IMR-90 (cell line): Measurements from ENCODE around the gene CNP. TPM values are rescaled to one million over a fixed set of nuclear protein-coding genes. Genes with fewer than 3 reads are reported as not detected.

Experiments used
- ATAC-seq: fragments of 200-7000 bp; cut with Tn5 transposase; 2 replicates; pipeline ENCODE4 v1.9.1; 2020; ENCODE audit warnings: low read depth, mild to moderate bottlenecking, moderate library complexity
- BruUV-seq: library from RNA; stranded (reverse); fragments of 400-500 nt; replicated peaks from 2 replicates; lab custom pipeline; 2021; lab: Mats Ljungman, UMichigan
- CTCF ChIA-PET: fragments of 300-600 bp; formaldehyde crosslinking; extraction: SDS; loops from one replicate; lab custom pipeline; 2021; ENCODE audit warnings: antibody characterized with exemption; lab: Yijun Ruan, JAX
- POLR2A ChIA-PET: fragments of 300-600 bp; sonication (Branson Sonifier 250); formaldehyde crosslinking; loops from one replicate; lab custom pipeline; 2022; ENCODE audit warnings: antibody characterized with exemption; ENCODE audit not compliant: unreplicated experiment; lab: Charles Lee
- DNase-seq: peaks from one replicate; pipeline ENCODE4 v3.0.0; 2013
- H2AFZ ChIP-seq: replicated peaks from 2 replicates; pipeline ENCODE3; 2013; ENCODE audit warnings: low read length, mild to moderate bottlenecking; ENCODE audit not compliant: poor library complexity
- H2AK5ac ChIP-seq: 2 replicates; pipeline ENCODE4 v1.6.1; 2013; ENCODE audit warnings: low read depth, low read length, inconsistent platforms
- H2AK9ac ChIP-seq: replicated peaks from 2 replicates; pipeline ENCODE3; 2013; ENCODE audit warnings: mild to moderate bottlenecking, low read depth, low read length, moderate library complexity; ENCODE audit not compliant: poor library complexity
- H2BK120ac ChIP-seq: 2 replicates; pipeline ENCODE4 v1.6.1; 2013; ENCODE audit warnings: low read depth, low read length, inconsistent platforms
- H2BK15ac ChIP-seq: 3 replicates; pipeline ENCODE4 v1.6.1; 2013; ENCODE audit warnings: low read depth, low read length, inconsistent platforms
- H2BK20ac ChIP-seq: 2 replicates; pipeline ENCODE4 v1.6.1; 2013; ENCODE audit warnings: low read depth, mild to moderate bottlenecking, inconsistent platforms, low read length, moderate library complexity
- H2BK5ac ChIP-seq: 2 replicates; pipeline ENCODE4 v1.6.1; 2013; ENCODE audit warnings: mild to moderate bottlenecking, low read depth, low read length, inconsistent platforms; ENCODE audit not compliant: poor library complexity, severe bottlenecking
- H3K14ac ChIP-seq: replicated peaks from 2 replicates; pipeline ENCODE4 v1.6.1; 2013; ENCODE audit warnings: low read depth, low read length, inconsistent platforms
- H3K18ac ChIP-seq: 2 replicates; pipeline ENCODE4 v1.6.1; 2013; ENCODE audit warnings: low read depth, low read length, control low read depth
- H3K23ac ChIP-seq: 2 replicates; pipeline ENCODE4 v1.6.1; 2013; ENCODE audit warnings: low read depth, low read length, inconsistent platforms
- H3K27ac ChIP-seq: 2 replicates; pipeline ENCODE4 v1.5.1; 2013; ENCODE audit warnings: mild to moderate bottlenecking, control low read depth, low read length; ENCODE audit not compliant: insufficient read depth
- H3K27me3 ChIP-seq: 2 replicates; pipeline ENCODE4 v1.6.1; 2013; ENCODE audit warnings: low read length; ENCODE audit not compliant: control insufficient read depth, insufficient read depth
- H3K36me3 ChIP-seq: 2 replicates; pipeline ENCODE4 v1.6.1; 2013; ENCODE audit warnings: low read length, mixed read lengths; ENCODE audit not compliant: control insufficient read depth, insufficient read depth
- H3K4ac ChIP-seq: 2 replicates; pipeline ENCODE4 v1.6.1; 2013; ENCODE audit warnings: low read depth, low read length, inconsistent platforms
- H3K4me1 ChIP-seq: 2 replicates; pipeline ENCODE4 v1.6.1; 2013; ENCODE audit warnings: low read length, mixed read lengths; ENCODE audit not compliant: control insufficient read depth, insufficient read depth
- H3K4me2 ChIP-seq: 2 replicates; pipeline ENCODE4 v1.6.1; 2013; ENCODE audit warnings: low read depth, mild to moderate bottlenecking, control low read depth, low read length, moderate library complexity
- H3K4me3 ChIP-seq: 2 replicates; pipeline ENCODE4 v1.5.1; 2013; ENCODE audit warnings: low read depth, mild to moderate bottlenecking, control low read depth, low read length, moderate library complexity; ENCODE audit not compliant: insufficient read depth
- H3K56ac ChIP-seq: 2 replicates; pipeline ENCODE4 v1.6.1; 2013; ENCODE audit warnings: low read length, inconsistent platforms; ENCODE audit not compliant: insufficient read depth; ENCODE audit errors: extremely low read depth
- H3K79me1 ChIP-seq, 2 experiments: 2 replicates each; pipeline ENCODE4 v1.6.1; 2013; ENCODE audit warnings: low read length in 2 of 2, inconsistent platforms in 1 of 2, low read depth in 1 of 2
- H3K9ac ChIP-seq: 2 replicates; pipeline ENCODE4 v1.6.1; 2013; ENCODE audit warnings: low read depth, low read length, control low read depth
- H3K9me1 ChIP-seq: 2 replicates; pipeline ENCODE4 v1.6.1; 2013; ENCODE audit warnings: low read length, inconsistent platforms; ENCODE audit not compliant: insufficient read depth
- H3K9me3 ChIP-seq: 2 replicates; pipeline ENCODE4 v1.6.1; 2013; ENCODE audit warnings: low read length; ENCODE audit not compliant: control insufficient read depth, insufficient read depth
- H4K20me1 ChIP-seq: 2 replicates; pipeline ENCODE4 v1.6.1; 2013; ENCODE audit warnings: low read length, inconsistent platforms; ENCODE audit not compliant: insufficient read depth
- H4K5ac ChIP-seq: 2 replicates; pipeline ENCODE4 v1.6.1; 2013; ENCODE audit warnings: mild to moderate bottlenecking, low read depth, low read length, control low read depth
- H4K8ac ChIP-seq, 2 experiments: 2 replicates each; pipeline ENCODE4 v1.6.1; 2013; ENCODE audit warnings: low read depth in 2 of 2, low read length in 2 of 2, control low read depth in 1 of 2, inconsistent platforms in 1 of 2
- H4K91ac ChIP-seq: 2 replicates; pipeline ENCODE4 v1.6.1; 2013; ENCODE audit warnings: low read depth, low read length, inconsistent platforms; ENCODE audit not compliant: insufficient read depth
- BHLHE40 ChIP-seq: fragments of 150-350 bp; IDR thresholded peaks from 2 replicates; pipeline ENCODE4 v1.6.1; 2016; ENCODE audit warnings: mild to moderate bottlenecking, low read depth, low read length
- CEBPB ChIP-seq: IDR thresholded peaks from 2 replicates; pipeline ENCODE4 v1.6.1; 2012; ENCODE audit warnings: low read depth, low read length, improper control_type of control experiment
- CHD1 ChIP-seq: IDR thresholded peaks from 2 replicates; pipeline ENCODE4 v1.6.1; 2012; ENCODE audit warnings: low read depth, low read length, improper control_type of control experiment
- CTCF ChIP-seq: conservative IDR thresholded peaks from 2 replicates; pipeline ENCODE4 v1.5.1; 2012; ENCODE audit warnings: mild to moderate bottlenecking, low read depth, low read length, improper control_type of control experiment
- FOS ChIP-seq: fragments of 150-350 bp; IDR thresholded peaks from 2 replicates; pipeline ENCODE4 v1.6.1; 2016; ENCODE audit warnings: low read depth, low read length
- MAFK ChIP-seq: IDR thresholded peaks from 2 replicates; pipeline ENCODE4 v1.6.1; 2012; ENCODE audit warnings: low read depth, low read length, improper control_type of control experiment
- MAZ ChIP-seq: IDR thresholded peaks from 2 replicates; pipeline ENCODE4 v1.6.1; 2012; ENCODE audit warnings: low read depth, mild to moderate bottlenecking, low read length, improper control_type of control experiment, moderate library complexity, borderline replicate concordance
- MXI1 ChIP-seq: IDR thresholded peaks from 2 replicates; pipeline ENCODE4 v1.6.1; 2012; ENCODE audit warnings: low read depth, mild to moderate bottlenecking, low read length, moderate library complexity, borderline replicate concordance
- NFE2L2 ChIP-seq: fragments of 150-350 bp; IDR thresholded peaks from 2 replicates; pipeline ENCODE4 v1.6.1; 2016; ENCODE audit warnings: low read depth, mild to moderate bottlenecking, low read length
- POLR2A ChIP-seq: IDR thresholded peaks from 2 replicates; pipeline ENCODE4 v1.6.1; 2012; ENCODE audit warnings: mild to moderate bottlenecking, low read depth, low read length
- RAD21 ChIP-seq: IDR thresholded peaks from 2 replicates; pipeline ENCODE4 v1.6.1; 2012; ENCODE audit warnings: low read length, improper control_type of control experiment
- RCOR1 ChIP-seq: IDR thresholded peaks from 2 replicates; pipeline ENCODE4 v1.6.1; 2012; ENCODE audit warnings: mild to moderate bottlenecking, low read length, improper control_type of control experiment; ENCODE audit not compliant: insufficient replicate concordance
- RFX5 ChIP-seq: IDR thresholded peaks from 2 replicates; pipeline ENCODE4 v1.8.0; 2012; ENCODE audit warnings: low read depth, mild to moderate bottlenecking, low read length, moderate library complexity
- SMC3 ChIP-seq: fragments of 150-350 bp; IDR thresholded peaks from 2 replicates; pipeline ENCODE4 v1.6.1; 2016; ENCODE audit warnings: low read depth, mild to moderate bottlenecking, antibody characterized with exemption, low read length, moderate library complexity
- USF2 ChIP-seq: fragments of 150-350 bp; IDR thresholded peaks from 2 replicates; pipeline ENCODE4 v1.6.1; 2017; ENCODE audit warnings: mild to moderate bottlenecking, antibody characterized with exemption, low read length, low read depth
- WGBS, 2 experiments: methylation state at CpG; one replicate each; pipeline versions ENCODE4 v1.1.5 to v1.1.7; 2013; ENCODE audit warnings: missing lambda C conversion rate in 2 of 2; ENCODE audit not compliant: insufficient read length in 1 of 2; ENCODE audit errors: extremely low coverage in 2 of 2; 5-methylcytosine and 5-hydroxymethylcytosine counted together
- dilution Hi-C: fragments of 300-500 bp; cut with HindIII; formaldehyde crosslinking; loops from one replicate; pipeline ENCODE4 v1.14.3; 2018; ENCODE audit warnings: low sequenced_read_pairs; ENCODE audit not compliant: unreplicated experiment
- in situ Hi-C: fragments of 300-500 bp; cut with MboI; formaldehyde crosslinking; loops from 3 replicates; pipeline ENCODE4 v1.14.3; 2019; ENCODE audit warnings: low sequenced_read_pairs, inconsistent platforms, mixed read lengths
- intact Hi-C: fragments of 100-400 bp; cut with micrococcal nuclease; formaldehyde crosslinking; loops from 2 replicates; pipeline ENCODE4 v1.10.0; 2022
- polyA plus RNA-seq, 3 experiments: library from polyadenylated mRNA; depleted of rRNA; stranded (reverse); fragments of >200 nt; gene quantifications; 2 replicates each; pipeline ENCODE4 v1.2.3, GENCODE V29; 2012; ENCODE audit warnings: low replicate concordance in 1 of 3
- total RNA-seq: library from RNA; depleted of rRNA; stranded (reverse); fragments of >200 nt; gene quantifications from 2 replicates; pipeline ENCODE4 v1.2.3, GENCODE V29; 2012

CNP gene
- total and polyA plus RNA-seq, 2 of the 4 experiments (the other 2 are of a cell fraction) = 45.5 to 46.4 TPM

- H4K5ac ChIP-seq = peak within 1 kb of the TSS; percentile 79
- no peak for TF ChIP-seq MXI1
- no peak for TF ChIP-seq USF2
- peak; percentile 60 for TF ChIP-seq POLR2A
- TF ChIP-seq MAFK = 0 out of 2 replicates have a peak, but pooled peaks have one; percentile 33
- TF ChIP-seq NFE2L2 = no peak
- TF ChIP-seq MAZ = peak; percentile 90
- peak; percentile 88 for TF ChIP-seq CTCF
- no peak for TF ChIP-seq BHLHE40
- no peak for TF ChIP-seq FOS
- no peak for TF ChIP-seq RAD21
- TF ChIP-seq SMC3 = no peak
- TF ChIP-seq RFX5 = no peak
- TF ChIP-seq RCOR1 = no peak
- no peak for TF ChIP-seq CHD1
- no peak for TF ChIP-seq CEBPB
These were observed 53.2 kb downstream of the CNP start, which contains the start of gene NKIRAS2 for GRCh38 chr17:42019509-42020404. TSS of gene NKIRAS2 (plus strand) at chr17:42020090. CDS start at chr17:42021578, 1,488 bp downstream.

More at GRCh38 chr17:42019509-42020404, 53.2 kb downstream of the CNP start, which contains the start of gene NKIRAS2:
- H3K79me1 ChIP-seq = peaks cover 12 to 50% of the 10 kb centered on the region in 2 experiments
- H3K4me3 ChIP-seq = peak within 1 kb of the TSS; percentile 87
- peak within 1 kb of the TSS; percentile 65 for H3K4ac ChIP-seq
- H3K9me1 ChIP-seq = peaks cover 8% of the 10 kb centered on the region
- ChIA-PET POLR2A (interaction anchor here (0.5 to 1.8 kb wide), 3 partner anchors 53 to 840 kb away, joined by 3 to 8 read pairs (median 3); partner anchors contain the start of gene CNP), CTCF (interaction anchor here (0.5 to 1.0 kb wide), 8 partner anchors 9 to 323 kb away, joined by 3 to 5 read pairs (median 3); no protein-coding TSS in a partner anchor)
- peak within 1 kb of the TSS; percentile 87 for H2AFZ ChIP-seq
- H3K56ac ChIP-seq = peak within 1 kb of the TSS; percentile 87
- in situ Hi-C loops = no loop called here
- H4K8ac ChIP-seq = peak within 1 kb of the TSS; percentile 88 to 90
- H3K27ac ChIP-seq = peak within 1 kb of the TSS; percentile 72
- intact Hi-C loops = no loop called here
- WGBS, 2 experiments = 8% methylated on average over 15 of the region's 49 CpGs; no CpG with 5 or more reads in 1 of the 2 experiments
- H2BK5ac ChIP-seq = peak within 1 kb of the TSS; percentile 49
- H3K4me2 ChIP-seq = peak within 1 kb of the TSS; percentile 80
- H3K23ac ChIP-seq = peak within 1 kb of the TSS; percentile 67; the same call in 1 of the 2 replicates
- peaks cover 3% of the 10 kb centered on the region; the same call in 1 of the 2 replicates for H3K4me1 ChIP-seq
- no peak within 1 kb of the TSS for H2AK5ac ChIP-seq
- H3K27me3 ChIP-seq = no peaks in the 10 kb centered on the region
- peak within 1 kb of the TSS; percentile 83 for H3K9ac ChIP-seq
- DNase-seq (peak; percentile 85), ATAC-seq (peak; percentile 83)
- H3K14ac ChIP-seq = peak within 1 kb of the TSS; percentile 71
- no peak within 1 kb of the TSS; the same call in 2 of the 3 replicates for H2BK15ac ChIP-seq
- BruUV-seq = no TSS peak
- peak within 1 kb of the TSS; percentile 23 for H2BK120ac ChIP-seq
- no peak within 1 kb of the TSS; the same call in 1 of the 2 replicates for H3K18ac ChIP-seq
- peak within 1 kb of the TSS; percentile 29 for H4K91ac ChIP-seq
- H3K36me3 ChIP-seq = peaks cover 18% of the 10 kb centered on the region
- no peak within 1 kb of the TSS for H2BK20ac ChIP-seq
- H2AK9ac ChIP-seq = peak within 1 kb of the TSS; percentile 86
- H4K20me1 ChIP-seq = peaks cover 8% of the 10 kb centered on the region; the same call in 1 of the 2 replicates
- H3K9me3 ChIP-seq = no peaks in the 10 kb centered on the region
- dilution Hi-C loops = no loop called here
